ENCODE measurements around the gene WNT7B.

WNT7B gene

DNA sequence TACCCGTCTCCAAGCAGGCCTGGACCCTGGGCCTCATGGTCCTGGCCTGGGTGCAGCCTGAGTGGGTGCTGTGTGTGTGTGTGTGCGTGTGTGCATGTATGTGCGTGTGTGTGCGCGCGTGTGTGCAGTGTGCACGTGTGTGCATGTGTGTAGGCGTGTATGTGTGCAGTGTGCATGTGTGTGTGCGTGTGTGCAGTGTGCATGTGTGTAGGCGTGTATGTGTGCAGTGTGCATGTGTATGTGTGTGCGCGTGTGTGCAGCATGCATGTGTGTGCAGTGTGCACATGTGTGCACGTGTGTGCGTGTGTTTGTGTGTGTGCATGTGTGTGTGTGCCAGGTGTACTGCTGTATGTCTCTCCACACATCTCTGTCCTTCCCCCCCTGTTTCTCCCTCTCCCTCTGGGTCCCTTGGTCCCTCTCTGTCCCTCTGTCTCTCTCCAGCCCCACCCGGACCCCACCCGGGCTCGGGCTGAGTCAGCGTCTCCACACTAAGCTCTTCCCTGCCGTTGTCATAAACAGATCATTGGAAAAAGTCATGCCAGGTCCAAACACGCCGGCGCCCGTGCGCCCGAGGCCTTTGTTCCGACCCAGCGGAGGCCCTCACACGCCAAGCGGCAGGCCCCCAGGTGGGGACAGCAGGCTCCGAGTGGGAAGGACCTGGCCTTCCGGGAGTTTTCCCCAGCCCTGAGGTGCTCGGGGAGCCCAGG, 34.0 kb downstream of the WNT7B start:
- TF ChIP-seq EZH2phosphoT487 (IDR thresholded peaks at IDR 0.05; ENCODE audit: borderline replicate concordance): no peak
- TF ChIP-seq, protein P1, sequence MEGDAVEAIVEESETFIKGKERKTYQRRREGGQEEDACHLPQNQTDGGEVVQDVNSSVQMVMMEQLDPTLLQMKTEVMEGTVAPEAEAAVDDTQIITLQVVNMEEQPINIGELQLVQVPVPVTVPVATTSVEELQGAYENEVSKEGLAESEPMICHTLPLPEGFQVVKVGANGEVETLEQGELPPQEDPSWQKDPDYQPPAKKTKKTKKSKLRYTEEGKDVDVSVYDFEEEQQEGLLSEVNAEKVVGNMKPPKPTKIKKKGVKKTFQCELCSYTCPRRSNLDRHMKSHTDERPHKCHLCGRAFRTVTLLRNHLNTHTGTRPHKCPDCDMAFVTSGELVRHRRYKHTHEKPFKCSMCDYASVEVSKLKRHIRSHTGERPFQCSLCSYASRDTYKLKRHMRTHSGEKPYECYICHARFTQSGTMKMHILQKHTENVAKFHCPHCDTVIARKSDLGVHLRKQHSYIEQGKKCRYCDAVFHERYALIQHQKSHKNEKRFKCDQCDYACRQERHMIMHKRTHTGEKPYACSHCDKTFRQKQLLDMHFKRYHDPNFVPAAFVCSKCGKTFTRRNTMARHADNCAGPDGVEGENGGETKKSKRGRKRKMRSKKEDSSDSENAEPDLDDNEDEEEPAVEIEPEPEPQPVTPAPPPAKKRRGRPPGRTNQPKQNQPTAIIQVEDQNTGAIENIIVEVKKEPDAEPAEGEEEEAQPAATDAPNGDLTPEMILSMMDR (conservative IDR thresholded peaks at IDR 0.05; ENCODE audit: low read length): no peak
- H3K9me3 ChIP-seq (ENCODE audit: insufficient read depth, low read depth, low read length): no peaks in the 10 kb centered on the region
- H3K4me2 ChIP-seq (ENCODE audit: low read depth, low read length, poor library complexity, severe bottlenecking): no peak overlapping the region
- H3K36me3 ChIP-seq (ENCODE audit: insufficient read depth, low read length): no peaks in the 10 kb centered on the region; the same call in 1 of the 2 replicates
- no peaks in the 10 kb centered on the region for H3K79me2 ChIP-seq (ENCODE audit: insufficient read depth, low read length)
- H3K4me3 ChIP-seq (ENCODE audit: low read length, poor library complexity, severe bottlenecking): no peak overlapping the region
- no peaks in the 10 kb centered on the region for H3K4me1 ChIP-seq (ENCODE audit: insufficient read depth, low read length, poor library complexity, severe bottlenecking)
- no peaks in the 10 kb centered on the region for H3F3A ChIP-seq (ENCODE audit: low read depth)
- H2AFZ ChIP-seq (ENCODE audit: low read length): no peak overlapping the region
- no peaks in the 10 kb centered on the region for H3K9me2 ChIP-seq (replicated peaks; ENCODE audit: low read depth, low read length)
- no peak overlapping the region for H3K9ac ChIP-seq (ENCODE audit: low read depth, low read length, poor library complexity, severe bottlenecking)
- peaks cover 8% of the 10 kb centered on the region for H4K20me1 ChIP-seq (ENCODE audit: insufficient read depth, low read length, poor library complexity, severe bottlenecking)
- H3K27me3 ChIP-seq (ENCODE audit: insufficient read depth, low read length, poor library complexity, severe bottlenecking): no peaks in the 10 kb centered on the region

DNA sequence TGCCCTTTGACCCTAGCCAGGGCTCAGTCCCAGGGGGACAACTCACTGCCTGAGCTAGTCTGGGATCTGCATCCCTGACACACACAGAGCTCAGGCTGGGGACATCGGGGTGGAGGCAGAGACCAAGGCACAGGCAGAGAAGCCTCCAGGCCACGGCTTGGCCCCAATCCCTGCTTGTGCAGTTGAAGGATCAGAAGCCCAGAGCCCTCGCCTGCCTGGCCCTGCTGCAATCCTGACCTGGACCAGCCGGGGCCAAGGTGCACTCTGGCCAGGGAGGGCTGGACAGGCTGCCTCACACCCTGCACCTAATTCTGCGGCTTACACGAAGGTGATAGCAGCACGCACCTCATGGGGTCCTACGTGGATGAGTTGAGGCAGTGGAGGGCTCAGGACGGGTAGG, 34.6 kb downstream of the WNT7B start:
- H4K20me1 ChIP-seq (ENCODE audit: insufficient read depth, low read length, poor library complexity, severe bottlenecking): peaks cover 8% of the 10 kb centered on the region
- H3K27me3 ChIP-seq (ENCODE audit: insufficient read depth, low read length, poor library complexity, severe bottlenecking): no peaks in the 10 kb centered on the region
- no peaks in the 10 kb centered on the region for H3K4me1 ChIP-seq (ENCODE audit: insufficient read depth, low read length, poor library complexity, severe bottlenecking)
- TF ChIP-seq EZH2phosphoT487 (IDR thresholded peaks at IDR 0.05; ENCODE audit: borderline replicate concordance): no peak
- TF ChIP-seq, protein P1 (conservative IDR thresholded peaks at IDR 0.05; ENCODE audit: low read length): no peak
- no peak overlapping the region for H2AFZ ChIP-seq (ENCODE audit: low read length)
- no peaks in the 10 kb centered on the region for H3K79me2 ChIP-seq (ENCODE audit: insufficient read depth, low read length)
- H3K4me2 ChIP-seq (ENCODE audit: low read depth, low read length, poor library complexity, severe bottlenecking): no peak overlapping the region
- H3K4me3 ChIP-seq (ENCODE audit: low read length, poor library complexity, severe bottlenecking): no peak overlapping the region
- no peak overlapping the region for H3K9ac ChIP-seq (ENCODE audit: low read depth, low read length, poor library complexity, severe bottlenecking)
- H3K36me3 ChIP-seq (ENCODE audit: insufficient read depth, low read length): no peaks in the 10 kb centered on the region; the same call in 1 of the 2 replicates
- H3K9me2 ChIP-seq (replicated peaks; ENCODE audit: low read depth, low read length): no peaks in the 10 kb centered on the region
- H3K9me3 ChIP-seq (ENCODE audit: insufficient read depth, low read depth, low read length): no peaks in the 10 kb centered on the region
- no peaks in the 10 kb centered on the region for H3F3A ChIP-seq (ENCODE audit: low read depth)

DNA sequence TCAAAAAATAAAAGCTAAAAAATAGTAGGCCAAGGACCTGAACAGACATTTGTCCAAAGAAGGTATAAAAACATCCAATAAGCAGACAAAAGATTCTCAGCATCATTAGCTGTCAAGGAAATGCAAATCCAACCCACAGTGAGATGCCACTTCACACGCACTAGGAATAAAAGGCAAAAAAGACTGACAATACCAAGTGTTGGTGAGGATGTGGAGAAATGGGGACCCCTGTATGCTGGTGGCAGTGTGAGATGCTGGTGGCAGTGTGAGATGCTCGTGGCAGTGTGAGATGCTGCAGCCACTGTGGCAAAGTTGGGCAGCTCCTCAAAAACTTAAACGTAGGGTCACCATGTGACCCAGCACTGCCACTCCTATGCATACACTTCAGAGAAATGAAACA, 38.0 kb downstream of the WNT7B start:
- no peaks in the 10 kb centered on the region for H3K79me2 ChIP-seq (ENCODE audit: insufficient read depth, low read length)
- H3K4me2 ChIP-seq (ENCODE audit: low read depth, low read length, poor library complexity, severe bottlenecking): no peak overlapping the region
- H3K4me3 ChIP-seq (ENCODE audit: low read length, poor library complexity, severe bottlenecking): no peak overlapping the region
- no peak for TF ChIP-seq EZH2phosphoT487 (IDR thresholded peaks at IDR 0.05; ENCODE audit: borderline replicate concordance)
- TF ChIP-seq, protein P1 (conservative IDR thresholded peaks at IDR 0.05; ENCODE audit: low read length): no peak
- H3K9me2 ChIP-seq (replicated peaks; ENCODE audit: low read depth, low read length): no peaks in the 10 kb centered on the region
- no peaks in the 10 kb centered on the region for H3K27me3 ChIP-seq (ENCODE audit: insufficient read depth, low read length, poor library complexity, severe bottlenecking)
- no peaks in the 10 kb centered on the region for H3F3A ChIP-seq (ENCODE audit: low read depth)
- H3K9ac ChIP-seq (ENCODE audit: low read depth, low read length, poor library complexity, severe bottlenecking): no peak overlapping the region
- H3K36me3 ChIP-seq (ENCODE audit: insufficient read depth, low read length): no peaks in the 10 kb centered on the region; the same call in 1 of the 2 replicates
- H3K9me3 ChIP-seq (ENCODE audit: insufficient read depth, low read depth, low read length): no peaks in the 10 kb centered on the region
- peaks cover 6% of the 10 kb centered on the region for H4K20me1 ChIP-seq (ENCODE audit: insufficient read depth, low read length, poor library complexity, severe bottlenecking)
- no peaks in the 10 kb centered on the region for H3K4me1 ChIP-seq (ENCODE audit: insufficient read depth, low read length, poor library complexity, severe bottlenecking)
- no peak overlapping the region for H2AFZ ChIP-seq (ENCODE audit: low read length)

Data from Loucy (cell line).